K562 (cell line): ENCODE results near the gene AMPD1. TPM values are rescaled to one million over a fixed set of nuclear protein-coding genes. Genes with fewer than 3 reads are reported as not detected.

Experiments used
- ATAC-seq: fragments of 200-7000 bp; cut with Tn5 transposase; 3 replicates; pipeline ENCODE4 v1.9.1; 2020; ENCODE audit warnings: moderate library complexity
- BruUV-seq: library from RNA; stranded (reverse); fragments of 400-500 nt; replicated peaks from 2 replicates; lab custom pipeline; 2021; lab: Mats Ljungman, UMichigan
- CTCF ChIA-PET: fragments of 300-600 bp; formaldehyde crosslinking; extraction: SDS; loops from one replicate; lab custom pipeline; 2021; ENCODE audit warnings: low intra/inter-chr PET ratio; lab: Yijun Ruan, JAX
- POLR2A ChIA-PET: fragments of 300-600, 350-650 bp; sonication (Branson Sonifier 250); formaldehyde crosslinking; extraction: SDS; loops from one replicate; lab custom pipeline; 2021; ENCODE audit warnings: antibody characterized with exemption, inconsistent platforms; lab: Yijun Ruan, JAX
- DNase-seq, 4 experiments: peaks; one replicate each; pipeline versions ENCODE4 v3.0.0 to v3.0.0-alpha.2; 2011 to 2018; ENCODE audit warnings: low spot score in 3 of 4, mixed read lengths in 3 of 4; ENCODE audit errors: extremely low read depth in 1 of 4
- FAIRE-seq: peaks from 2 replicates; lab custom pipeline; 2011; peaks lifted over from hg19 to GRCh38; lab: Jason Lieb, UNC
- H2AFZ ChIP-seq: 2 replicates; pipeline ENCODE4 v1.6.0; 2011; ENCODE audit warnings: low read depth, low read length, control low read depth, inconsistent platforms
- H3K27ac ChIP-seq: fragments of 200-600 bp; 3 replicates; pipeline ENCODE4 v1.8.0; 2011; ENCODE audit warnings: low read depth, mild to moderate bottlenecking, control low read depth, inconsistent platforms, low read length, moderate library complexity, mixed read lengths; ENCODE audit errors: extremely low read depth
- H3K27me3 ChIP-seq, 2 experiments: fragments of 300-600 bp in 1 of 2; 2 replicates in 1 of 2; 3 replicates in 1 of 2; pipeline versions ENCODE4 v1.6.0 to v1.8.0; 2011; ENCODE audit warnings: inconsistent platforms in 2 of 2, low read length in 2 of 2, mild to moderate bottlenecking in 1 of 2, mixed read lengths in 1 of 2, moderate library complexity in 1 of 2; ENCODE audit not compliant: control insufficient read depth in 2 of 2, insufficient read depth in 2 of 2
- H3K36me3 ChIP-seq: fragments of 300-600 bp; 3 replicates; pipeline ENCODE4 v1.8.0; 2011; ENCODE audit warnings: mild to moderate bottlenecking, low read length, inconsistent platforms; ENCODE audit not compliant: control insufficient read depth, insufficient read depth
- H3K4me1 ChIP-seq, 2 experiments: fragments of 200-600 bp in 1 of 2; replicated peaks in 1 of 2; 2 replicates in 1 of 2; 3 replicates in 1 of 2; pipeline versions ENCODE4 v1.5.1 to v1.8.0; 2011; ENCODE audit warnings: inconsistent platforms in 2 of 2, low read length in 2 of 2, mild to moderate bottlenecking in 1 of 2, mixed read lengths in 1 of 2, moderate library complexity in 1 of 2; ENCODE audit not compliant: control insufficient read depth in 2 of 2, insufficient read depth in 2 of 2
- H3K4me2 ChIP-seq: 2 replicates; pipeline ENCODE4 v1.6.1; 2011; ENCODE audit warnings: low read length, control low read depth, inconsistent platforms, mixed read lengths; ENCODE audit not compliant: insufficient read depth
- H3K4me3 ChIP-seq: fragments of 200-600 bp; sonication (generic), shearing (Covaris generic); 2 replicates; pipeline ENCODE4 v1.5.1; 2016; ENCODE audit warnings: control low read depth, inconsistent platforms
- H3K79me2 ChIP-seq: fragments of 200-600 bp; 3 replicates; pipeline ENCODE4 v1.8.0; 2011; ENCODE audit warnings: low read length, inconsistent platforms; ENCODE audit not compliant: control insufficient read depth, insufficient read depth
- H3K9ac ChIP-seq, 2 experiments: 2 replicates each; pipeline versions ENCODE4 v1.6.0 to v1.6.1; 2011; ENCODE audit warnings: low read depth in 2 of 2, low read length in 2 of 2, control low read depth in 1 of 2, inconsistent platforms in 1 of 2, mild to moderate bottlenecking in 1 of 2, mixed read lengths in 1 of 2; ENCODE audit not compliant: insufficient read depth in 1 of 2
- H3K9me1 ChIP-seq: one replicate; pipeline ENCODE4 v1.6.0; 2011; ENCODE audit warnings: inconsistent platforms, mild to moderate bottlenecking, low read length, moderate library complexity; ENCODE audit not compliant: control insufficient read depth, insufficient read depth
- H3K9me3 ChIP-seq: replicated peaks from 2 replicates; pipeline ENCODE4 v1.5.1; 2011; ENCODE audit warnings: low read depth, low read length, inconsistent platforms; ENCODE audit not compliant: control insufficient read depth, insufficient read depth
- H4K20me1 ChIP-seq: replicated peaks from 2 replicates; pipeline ENCODE4 v1.6.1; 2011; ENCODE audit warnings: low read length, inconsistent platforms, mixed read lengths; ENCODE audit not compliant: control insufficient read depth, insufficient read depth
- CBFA2T2 ChIP-seq: fragments of 450-650 bp; conservative IDR thresholded peaks from 2 replicates; pipeline ENCODE4 v1.6.1; 2017; ENCODE audit warnings: mild to moderate bottlenecking
- CHCHD3 ChIP-seq: fragments of 250-450 bp; sonication (Bioruptor Pico); IDR thresholded peaks from 2 replicates; pipeline ENCODE4 v2.1.2; 2022; ENCODE audit warnings: mild to moderate bottlenecking
- GATAD2B ChIP-seq: fragments of 450-650 bp; IDR thresholded peaks from 2 replicates; pipeline ENCODE4 v1.6.1; 2017; ENCODE audit warnings: mild to moderate bottlenecking, borderline replicate concordance
- MCM2 ChIP-seq: fragments of 450-650 bp; IDR thresholded peaks from 2 replicates; pipeline ENCODE4 v1.6.1; 2017; ENCODE audit warnings: low read depth, mild to moderate bottlenecking
- NR2C1 ChIP-seq, 2 experiments: fragments of 450-650 bp; IDR thresholded peaks; 2 replicates each; pipeline ENCODE4 v1.6.1; 2017; ENCODE audit warnings: mild to moderate bottlenecking in 2 of 2, antibody characterized with exemption in 1 of 2, inconsistent platforms in 1 of 2, missing compliant biosample characterization in 1 of 2, missing genetic modification characterization in 1 of 2
- XRCC3 ChIP-seq: fragments of 450-650 bp; IDR thresholded peaks from 2 replicates; pipeline ENCODE4 v1.6.1; 2017; ENCODE audit warnings: mild to moderate bottlenecking, moderate library complexity
- ZNF57 ChIP-seq: fragments of 450-650 bp; formaldehyde crosslinking; IDR thresholded peaks from 2 replicates; pipeline ENCODE4 v1.4.0; 2020; ENCODE audit warnings: mild to moderate bottlenecking, moderate library complexity
- ZNF830 ChIP-seq: fragments of 250-450 bp; sonication (Bioruptor Pico); IDR thresholded peaks from 2 replicates; pipeline ENCODE4 v1.5.0; 2021; ENCODE audit warnings: mild to moderate bottlenecking
- WGBS: fragments of 100-300 bp; shearing (Covaris generic); methylation state at CpG from one replicate; pipeline ENCODE4 v1.1.6; 2016; ENCODE audit warnings: low coverage, mixed read lengths; ENCODE audit not compliant: insufficient coverage; ENCODE audit errors: missing lambda C conversion rate; 5-methylcytosine and 5-hydroxymethylcytosine counted together
- in situ Hi-C: fragments of 300-500 bp; cut with MboI; formaldehyde crosslinking; loops from 4 replicates; pipeline ENCODE4 v1.15.0; 2018; ENCODE audit warnings: inconsistent platforms, mixed read lengths
- intact Hi-C: fragments of 100-400 bp; cut with micrococcal nuclease; formaldehyde crosslinking; loops from 2 replicates; pipeline ENCODE4 v1.14.2; 2022
- polyA plus RNA-seq, 8 experiments: library from polyadenylated mRNA; depleted of rRNA in 4 of 8; stranded (reverse) in 5 of 8; unstranded in 3 of 8; fragments of >200 nt; fragmentation: Nextera tagmentation in 2 of 8; fragmentation: Illumina TruSeq in 1 of 8; extraction: Ambion mirVana in 2 of 8; extraction: Trizol in 1 of 8; gene quantifications; 2 replicates each; pipeline versions ENCODE4 v1.2.1 to v1.2.3, GENCODE V29; 2011 to 2014; ENCODE audit warnings: inconsistent platforms in 1 of 8, missing spikeins in 1 of 8
- total RNA-seq, 7 experiments: library from RNA; depleted of rRNA in 6 of 7; stranded (reverse); fragments of >200 nt in 6 of 7; fragmentation: Illumina TruSeq in 2 of 7; extraction: Trizol in 2 of 7; gene quantifications; 2 replicates each; pipeline versions ENCODE4 v1.2.1 to v1.2.3, GENCODE V29; 2011 to 2021; ENCODE audit warnings: low replicate concordance in 1 of 7

Gene AMPD1
- total and polyA plus RNA-seq, 9 of the 15 experiments (the other 6 are each of a cell fraction or from before 2014, with no cell fraction given), result 0.04 to 0.17 TPM; not detected in 7

GRCh38 chr1:114719424-114719787 lies 24.1 kb upstream of the AMPD1 start:
- Histone ChIP-seq H3K9ac (no peak overlapping the region), H3K27me3 (no peaks in the 10 kb centered on the region), H3K36me3 (peaks cover 87% of the 10 kb centered on the region), H3K4me2 (no peak overlapping the region), H3K4me3 (no peak overlapping the region), H3K27ac (no peak overlapping the region), H3K9me1 (no peaks in the 10 kb centered on the region), H3K79me2 (peaks cover 21% of the 10 kb centered on the region), H4K20me1 (no peaks in the 10 kb centered on the region), H2AFZ (no peak overlapping the region), H3K9me3 (no peaks in the 10 kb centered on the region), H3K4me1 (peaks cover 0 to 9% of the 10 kb centered on the region in 2 experiments; a peak in 2 of 5 replicates)
- WGBS, result 87% methylated on average over 3 of the region's 3 CpGs
- BruUV-seq, result no TSS peak
- no peak for TF ChIP-seq ZNF830 (CRISPR knock-in tag)
- no peak for TF ChIP-seq ZNF57 (CRISPR knock-in tag)
- no peak for TF ChIP-seq XRCC3
- TF ChIP-seq NR2C1 (IDR thresholded peaks at IDR 0.05), result no peak
- no peak for TF ChIP-seq NR2C1 (tag; IDR thresholded peaks at IDR 0.05)
- TF ChIP-seq MCM2, result no peak
- no peak for TF ChIP-seq CHCHD3 (CRISPR knock-in tag)
- TF ChIP-seq GATAD2B, result no peak
- no peak for TF ChIP-seq CBFA2T2
- ChIA-PET POLR2A (no interaction called here), CTCF (no interaction called here)
- ATAC-seq (no peak), DNase-seq (no peak), FAIRE-seq (no peak)
- intact Hi-C loops (no loop called here), in situ Hi-C loops (no loop called here)
